Calu3 (cell line): ENCODE results near the gene SLTM. TPM values are rescaled to one million over a fixed set of nuclear protein-coding genes. Genes with fewer than 3 reads are reported as not detected.
"Not testable (repeated sequence)": the region's sequence is repeated elsewhere in the genome, so short reads cannot be mapped to it uniquely, and the experiment has no call there.

ENCODE experiments used
- BruUV-seq: library from RNA; stranded (reverse); fragments of 400-500 nt; replicated peaks from 2 replicates; lab custom pipeline; 2021; lab: Mats Ljungman, UMichigan
- CTCF ChIA-PET: fragments of 300-600 bp; sonication (Branson Sonifier 250); formaldehyde crosslinking; loops from one replicate; lab custom pipeline; 2022; ENCODE audit warnings: antibody characterized with exemption; lab: Charles Lee
- DNase-seq: peaks from one replicate; pipeline ENCODE4 v3.0.0; 2022
- H3K27ac Mint-ChIP-seq: one replicate; pipeline ENCODE4 v1.8.0; 2022; ENCODE audit warnings: mixed read lengths; ENCODE audit not compliant: unreplicated experiment
- H3K27me3 Mint-ChIP-seq: one replicate; pipeline ENCODE4 v1.8.0; 2022; ENCODE audit warnings: mixed read lengths; ENCODE audit not compliant: unreplicated experiment
- H3K36me3 Mint-ChIP-seq: one replicate; pipeline ENCODE4 v1.8.0; 2022; ENCODE audit warnings: mild to moderate bottlenecking, moderate library complexity, mixed read lengths; ENCODE audit not compliant: insufficient read depth, unreplicated experiment
- H3K4me1 Mint-ChIP-seq: one replicate; pipeline ENCODE4 v1.8.0; 2022; ENCODE audit warnings: mild to moderate bottlenecking, low read depth, mixed read lengths; ENCODE audit not compliant: unreplicated experiment
- H3K4me3 Mint-ChIP-seq: one replicate; pipeline ENCODE4 v1.8.0; 2022; ENCODE audit warnings: mild to moderate bottlenecking, low read depth, moderate library complexity, mixed read lengths; ENCODE audit not compliant: unreplicated experiment
- H3K9me3 Mint-ChIP-seq: one replicate; pipeline ENCODE4 v1.8.0; 2022; ENCODE audit warnings: low read depth, mixed read lengths; ENCODE audit not compliant: unreplicated experiment
- CTCF ChIP-seq: fragments of 200-600 bp; IDR thresholded peaks from one replicate; pipeline ENCODE4 v1.8.0; 2022; ENCODE audit warnings: antibody characterized with exemption; ENCODE audit not compliant: unreplicated experiment
- intact Hi-C: fragments of 100-400 bp; cut with micrococcal nuclease; formaldehyde crosslinking; loops from one replicate; pipeline ENCODE4 v1.10.0; 2022; ENCODE audit not compliant: unreplicated experiment
- total RNA-seq: library from RNA; stranded (reverse); gene quantifications from 2 replicates; pipeline ENCODE4 v1.2.3, GENCODE V29; 2022

The SLTM gene
- total RNA-seq, 1 experiment from 2014 or later, result 135 TPM

- no peaks in the 10 kb centered on the region for H3K9me3 Mint-ChIP-seq
- BruUV-seq, result no TSS peak
- peak overlapping the region; percentile 74 for H3K27ac Mint-ChIP-seq
- peak; percentile 28 for DNase-seq
- H3K4me3 Mint-ChIP-seq, result no peak overlapping the region
- H3K36me3 Mint-ChIP-seq, result no peaks in the 10 kb centered on the region
- CTCF ChIA-PET, result interaction anchor here (1.0 to 1.9 kb wide), 3 partner anchors 12 to 23 kb away, joined by 3 to 7 read pairs (median 5); no protein-coding TSS in a partner anchor
- intact Hi-C loops, result no loop called here
- TF ChIP-seq CTCF, result no peak
- peaks cover 18% of the 10 kb centered on the region for H3K4me1 Mint-ChIP-seq
- no peaks in the 10 kb centered on the region for H3K27me3 Mint-ChIP-seq
These were observed 18.0 kb upstream of the SLTM start for GRCh38 chr15:58951388-58952007.

GRCh38 chr15:58947179-58947578 is 13.7 kb upstream of the SLTM start:
- no peak overlapping the region for H3K4me3 Mint-ChIP-seq
- no peak for TF ChIP-seq CTCF
- H3K9me3 Mint-ChIP-seq, result no peaks in the 10 kb centered on the region
- peaks cover 6% of the 10 kb centered on the region for H3K4me1 Mint-ChIP-seq
- no TSS peak for BruUV-seq
- no peak for DNase-seq
- intact Hi-C loops, result no loop called here
- no peak overlapping the region for H3K27ac Mint-ChIP-seq
- no peaks in the 10 kb centered on the region for H3K27me3 Mint-ChIP-seq
- no peaks in the 10 kb centered on the region for H3K36me3 Mint-ChIP-seq
- CTCF ChIA-PET, result no interaction called here

- H3K36me3 Mint-ChIP-seq, result peaks cover 40% of the 10 kb centered on the region
- not testable (repeated sequence) for H3K4me1 Mint-ChIP-seq, H3K27me3 Mint-ChIP-seq, DNase-seq, H3K9me3 Mint-ChIP-seq, BruUV-seq
- peak overlapping the region; percentile 96 for H3K4me3 Mint-ChIP-seq
- CTCF ChIA-PET, result interaction anchor here (1.2 kb wide), 1 partner anchor 17 kb away, joined by 3 read pairs; no protein-coding TSS in a partner anchor
- H3K27ac Mint-ChIP-seq, result peak overlapping the region; percentile 99
- intact Hi-C loops, result loop anchor here (5.0 kb wide), 1 partner anchor 163 kb away; the partner anchor contains the start of gene MINDY2
These were observed 1.5 kb upstream of the SLTM start for GRCh38 chr15:58934974-58935373.

GRCh38 chr15:58934521-58934920 is 1.0 kb upstream of the SLTM start:
- no peak for DNase-seq
- peak overlapping the region; percentile 96 for H3K4me3 Mint-ChIP-seq
- no peaks in the 10 kb centered on the region for H3K27me3 Mint-ChIP-seq
- H3K4me1 Mint-ChIP-seq, result peaks cover 8% of the 10 kb centered on the region
- no peak for TF ChIP-seq CTCF
- no TSS peak for BruUV-seq
- no peaks in the 10 kb centered on the region for H3K9me3 Mint-ChIP-seq
- intact Hi-C loops, result loop anchor here (5.0 kb wide), 1 partner anchor 162 kb away; the partner anchor contains the start of gene MINDY2
- CTCF ChIA-PET, result interaction anchor here (1.2 kb wide), 1 partner anchor 17 kb away, joined by 3 read pairs; no protein-coding TSS in a partner anchor
- peaks cover 40% of the 10 kb centered on the region for H3K36me3 Mint-ChIP-seq
- H3K27ac Mint-ChIP-seq, result peak overlapping the region; percentile 99

- no peak for DNase-seq
- intact Hi-C loops, result loop anchor here (5.0 kb wide), 1 partner anchor 162 kb away; the partner anchor contains the start of gene MINDY2
- Mint-ChIP-seq H3K27ac (peak overlapping the region; percentile 99), H3K4me1 (peaks cover 8% of the 10 kb centered on the region), H3K4me3 (peak overlapping the region; percentile 96), H3K9me3 (no peaks in the 10 kb centered on the region), H3K27me3 (no peaks in the 10 kb centered on the region), H3K36me3 (peaks cover 43% of the 10 kb centered on the region)
- no peak for TF ChIP-seq CTCF
- CTCF ChIA-PET, result interaction anchor here (1.2 kb wide), 1 partner anchor 18 kb away, joined by 3 read pairs; no protein-coding TSS in a partner anchor
- BruUV-seq, result TSS peak; percentile 86
These were observed 602 bp upstream of the SLTM start for GRCh38 chr15:58934114-58934447.
